Endothelial cell (in vitro differentiated cells): Measurements from ENCODE around the gene HYLS1. TPM values are rescaled to one million over a fixed set of nuclear protein-coding genes. Genes with fewer than 3 reads are reported as not detected.

Experiments
- DNase-seq: peaks from one replicate; pipeline ENCODE4 v3.0.0; 2021; ENCODE audit warnings: low spot score
- H3K27ac Mint-ChIP-seq: one replicate; pipeline ENCODE4 v1.8.0; 2021; ENCODE audit warnings: mixed read lengths, inconsistent platforms; ENCODE audit not compliant: unreplicated experiment
- H3K27me3 Mint-ChIP-seq: one replicate; pipeline ENCODE4 v1.8.0; 2021; ENCODE audit warnings: mild to moderate bottlenecking, moderate library complexity, mixed read lengths, inconsistent platforms; ENCODE audit not compliant: unreplicated experiment
- H3K36me3 Mint-ChIP-seq: one replicate; pipeline ENCODE4 v1.8.0; 2021; ENCODE audit warnings: mild to moderate bottlenecking, low read depth, mixed read lengths, inconsistent platforms; ENCODE audit not compliant: unreplicated experiment
- H3K4me1 Mint-ChIP-seq: one replicate; pipeline ENCODE4 v1.8.0; 2021; ENCODE audit warnings: mild to moderate bottlenecking, mixed read lengths, inconsistent platforms; ENCODE audit not compliant: unreplicated experiment
- H3K4me3 Mint-ChIP-seq: one replicate; pipeline ENCODE4 v1.8.0; 2021; ENCODE audit warnings: mild to moderate bottlenecking, mixed read lengths, inconsistent platforms; ENCODE audit not compliant: unreplicated experiment
- H3K9me3 Mint-ChIP-seq: one replicate; pipeline ENCODE4 v1.8.0; 2021; ENCODE audit warnings: mixed read lengths, inconsistent platforms; ENCODE audit not compliant: unreplicated experiment
- total RNA-seq: library from RNA; stranded (reverse); fragmentation: NEBNext Ultra II Directional; extraction: Animal tissue kit (Norgen Biotek cat#: 25700); gene quantifications from one replicate; pipeline ENCODE4 v1.2.1, GENCODE V29; 2021; ENCODE audit not compliant: unreplicated experiment
- TF ChIP-seq, protein P1 (sequence below): fragments of 200-600 bp; sonication (generic); IDR thresholded peaks from one replicate; pipeline ENCODE4 v1.5.0; 2021; ENCODE audit warnings: antibody characterized with exemption; ENCODE audit not compliant: unreplicated experiment

Gene HYLS1
- total RNA-seq, 1 donor from 2014 or later, result 5.5 TPM

DNA sequence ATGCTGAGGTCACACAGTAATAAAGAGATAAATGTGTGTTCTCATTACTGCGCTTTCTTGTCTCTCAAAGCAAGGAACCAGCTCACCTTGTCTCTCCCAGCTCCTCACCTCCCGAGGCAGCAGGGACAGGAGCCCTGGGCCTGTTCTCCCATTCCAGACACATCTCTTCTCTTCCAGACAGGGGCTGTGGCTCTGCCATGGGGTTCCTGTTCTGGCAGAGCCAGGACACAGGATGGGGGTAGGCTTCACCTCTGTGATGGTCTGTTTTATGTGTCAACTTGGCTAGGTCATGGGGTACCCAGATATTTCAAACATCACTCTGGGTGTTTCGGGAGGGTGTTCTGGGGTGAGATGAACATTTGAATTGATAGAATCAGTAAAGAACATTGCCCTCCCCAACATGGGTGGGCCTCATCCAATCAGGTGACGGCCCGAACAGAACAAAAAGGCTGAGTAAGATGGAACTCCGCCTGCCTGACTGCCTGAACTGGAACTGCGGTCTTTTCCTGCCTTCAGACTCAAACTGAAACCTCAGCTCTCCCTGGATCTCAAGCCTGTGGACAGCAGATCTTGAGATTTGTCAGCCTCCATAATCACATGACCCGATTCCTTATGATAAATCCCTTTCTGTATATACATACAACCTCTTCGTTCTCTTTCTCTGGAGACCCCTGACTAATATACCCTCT lies 56.3 kb downstream of the HYLS1 start:
- H3K9me3 Mint-ChIP-seq, result no peaks in the 10 kb centered on the region
- H3K4me1 Mint-ChIP-seq, result peaks cover 19% of the 10 kb centered on the region
- no peak overlapping the region for H3K4me3 Mint-ChIP-seq
- H3K27me3 Mint-ChIP-seq, result no peaks in the 10 kb centered on the region
- TF ChIP-seq, protein P1, sequence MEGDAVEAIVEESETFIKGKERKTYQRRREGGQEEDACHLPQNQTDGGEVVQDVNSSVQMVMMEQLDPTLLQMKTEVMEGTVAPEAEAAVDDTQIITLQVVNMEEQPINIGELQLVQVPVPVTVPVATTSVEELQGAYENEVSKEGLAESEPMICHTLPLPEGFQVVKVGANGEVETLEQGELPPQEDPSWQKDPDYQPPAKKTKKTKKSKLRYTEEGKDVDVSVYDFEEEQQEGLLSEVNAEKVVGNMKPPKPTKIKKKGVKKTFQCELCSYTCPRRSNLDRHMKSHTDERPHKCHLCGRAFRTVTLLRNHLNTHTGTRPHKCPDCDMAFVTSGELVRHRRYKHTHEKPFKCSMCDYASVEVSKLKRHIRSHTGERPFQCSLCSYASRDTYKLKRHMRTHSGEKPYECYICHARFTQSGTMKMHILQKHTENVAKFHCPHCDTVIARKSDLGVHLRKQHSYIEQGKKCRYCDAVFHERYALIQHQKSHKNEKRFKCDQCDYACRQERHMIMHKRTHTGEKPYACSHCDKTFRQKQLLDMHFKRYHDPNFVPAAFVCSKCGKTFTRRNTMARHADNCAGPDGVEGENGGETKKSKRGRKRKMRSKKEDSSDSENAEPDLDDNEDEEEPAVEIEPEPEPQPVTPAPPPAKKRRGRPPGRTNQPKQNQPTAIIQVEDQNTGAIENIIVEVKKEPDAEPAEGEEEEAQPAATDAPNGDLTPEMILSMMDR, result no peak
- DNase-seq, result no peak
- H3K36me3 Mint-ChIP-seq, result no peaks in the 10 kb centered on the region
- H3K27ac Mint-ChIP-seq, result no peak overlapping the region

DNA sequence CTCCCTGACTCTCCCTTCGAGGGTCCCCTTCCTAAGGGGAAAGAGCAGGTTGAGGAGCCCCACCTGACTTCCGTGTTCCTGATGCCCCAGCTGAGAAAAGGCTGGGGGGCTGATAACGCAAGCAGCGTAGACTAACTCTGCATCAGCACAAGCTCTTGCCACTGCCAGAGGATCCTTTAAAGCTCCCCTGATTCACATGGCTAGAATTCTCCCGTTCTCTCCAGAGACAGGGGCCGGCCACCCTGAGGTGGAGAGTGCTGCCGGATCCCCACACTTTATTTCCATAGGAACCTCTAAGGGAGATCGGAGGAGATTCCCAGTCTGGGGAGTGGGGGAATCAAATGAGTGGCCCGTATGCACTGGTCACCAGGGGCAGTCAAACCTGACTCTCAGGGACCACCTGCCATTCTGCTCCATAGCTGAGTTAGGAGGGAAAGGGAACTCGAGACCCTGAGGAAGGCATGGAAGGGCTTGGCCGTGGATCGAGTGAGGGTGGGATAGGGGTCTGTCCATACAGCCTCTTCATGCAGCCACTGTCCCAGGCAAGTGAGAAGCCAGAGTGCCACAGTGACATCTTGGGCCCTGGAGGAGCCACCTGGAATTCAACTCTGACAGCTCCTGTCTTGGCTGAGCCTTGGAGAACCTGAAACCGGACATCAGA lies 57.0 kb downstream of the HYLS1 start:
- TF ChIP-seq, protein P1, result no peak

DNA sequence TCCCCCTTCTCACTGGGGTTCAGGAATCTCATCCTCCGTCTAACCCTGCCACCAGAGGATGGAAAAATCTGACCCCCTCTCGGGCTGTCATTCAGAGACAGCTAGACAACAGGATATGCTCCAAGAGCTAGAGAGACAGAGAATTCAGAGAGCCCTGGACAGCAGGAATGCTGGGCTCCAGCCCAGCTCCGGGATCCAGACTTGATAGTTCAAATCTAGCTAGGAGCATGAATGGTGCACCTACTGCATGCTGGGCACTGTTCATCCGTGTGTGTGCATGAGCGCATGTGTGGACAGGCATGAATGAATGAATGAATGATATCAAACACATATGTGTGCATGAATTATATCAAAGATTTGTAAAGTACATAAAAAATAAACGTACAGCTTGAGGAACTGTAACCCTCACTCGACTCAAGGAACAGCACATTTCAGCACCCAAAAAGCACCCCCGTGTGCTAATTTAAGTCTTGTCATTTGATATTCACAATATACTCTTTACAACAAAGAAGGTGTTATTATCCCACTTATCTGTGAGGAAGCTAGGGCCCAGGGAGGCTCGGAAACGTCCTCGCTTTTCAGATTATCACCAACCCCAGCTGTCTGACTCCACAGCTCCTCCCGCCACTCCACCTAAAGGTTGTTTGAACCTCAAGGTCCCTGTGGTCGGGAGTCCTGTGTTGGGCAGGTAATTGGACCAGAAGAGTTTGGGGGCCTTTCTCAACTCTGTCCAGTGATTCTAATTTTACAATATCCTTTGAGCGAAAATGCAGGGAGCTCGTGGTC lies 57.7 kb downstream of the HYLS1 start:
- H3K36me3 Mint-ChIP-seq, result no peaks in the 10 kb centered on the region
- DNase-seq, result no peak

More for the DNA sequence above, 57.0 kb downstream of the HYLS1 start:
- DNase-seq, result no peak
- Mint-ChIP-seq H3K27ac (no peak overlapping the region), H3K4me1 (peaks cover 16% of the 10 kb centered on the region), H3K27me3 (no peaks in the 10 kb centered on the region), H3K9me3 (no peaks in the 10 kb centered on the region), H3K36me3 (no peaks in the 10 kb centered on the region), H3K4me3 (no peak overlapping the region)

DNA sequence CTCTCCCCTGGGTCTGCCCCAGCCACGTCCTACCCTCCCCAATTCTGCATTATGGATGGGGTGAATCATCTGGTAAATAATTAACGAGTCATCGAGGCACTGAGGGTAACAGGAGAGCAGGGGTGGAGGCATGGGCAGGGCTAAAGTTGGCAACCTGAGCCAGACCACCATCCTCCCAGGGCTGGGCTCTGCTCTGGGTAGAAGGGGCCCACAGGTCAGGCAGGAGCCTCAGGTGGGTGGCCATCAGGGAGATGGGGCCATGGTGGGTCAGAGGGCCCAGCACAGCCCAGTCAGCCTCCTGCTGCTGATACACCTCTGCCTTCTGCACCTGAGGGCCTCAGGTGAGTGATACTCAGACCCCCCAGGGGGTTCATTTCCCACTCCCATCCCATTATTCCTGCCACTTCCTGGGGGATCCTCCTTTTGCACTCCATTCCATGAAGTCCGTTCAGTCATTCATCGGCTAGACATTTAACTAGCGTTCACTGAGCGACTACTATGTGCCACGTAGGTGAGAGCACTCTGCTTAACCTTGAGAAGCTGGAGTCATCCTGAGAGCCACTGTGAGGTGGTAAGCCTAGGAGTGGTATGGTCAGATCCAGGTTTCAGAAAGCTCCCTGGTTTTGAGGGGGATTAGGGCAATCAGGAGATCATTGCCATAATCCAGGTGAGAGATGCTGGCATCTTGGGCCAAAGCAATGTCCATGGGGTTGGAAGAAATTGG lies 58.5 kb downstream of the HYLS1 start, which contains the start of gene VSIG10L2:
Gene VSIG10L2 (plus strand): TSS at position 248 of the 724 bp plus-strand sequence. CDS start 12 bp downstream, at position 260.
- Mint-ChIP-seq H3K36me3 (no peaks in the 10 kb centered on the region), H3K9me3 (no peaks in the 10 kb centered on the region), H3K4me3 (no peak within 1 kb of the TSS), H3K27me3 (no peaks in the 10 kb centered on the region), H3K4me1 (peaks cover 16% of the 10 kb centered on the region), H3K27ac (no peak within 1 kb of the TSS)
- no peak for DNase-seq
- TF ChIP-seq, protein P1, result no peak

More for the DNA sequence above, 57.7 kb downstream of the HYLS1 start:
- H3K4me1 Mint-ChIP-seq, result peaks cover 16% of the 10 kb centered on the region
- no peak overlapping the region for H3K27ac Mint-ChIP-seq
- H3K9me3 Mint-ChIP-seq, result no peaks in the 10 kb centered on the region
- no peak overlapping the region for H3K4me3 Mint-ChIP-seq
- TF ChIP-seq, protein P1, result no peak
- H3K27me3 Mint-ChIP-seq, result no peaks in the 10 kb centered on the region
